Brain microvascular endothelial cell (primary cell): Measurements from ENCODE around the gene TAS2R42.

Experiments used
- DNase-seq: peaks from one replicate; pipeline ENCODE4 v3.0.0-alpha.2; 2020
- H3K27ac ChIP-seq: fragments of 250-450 bp; sonication (Bioruptor Pico); 2 replicates; pipeline ENCODE4 v1.5.1; 2020; ENCODE audit warnings: mild to moderate bottlenecking, moderate library complexity
- H3K27me3 ChIP-seq: fragments of 250-450 bp; sonication (Bioruptor Pico); replicated peaks from 2 replicates; pipeline ENCODE4 v1.5.1; 2020; ENCODE audit warnings: mild to moderate bottlenecking
- H3K36me3 ChIP-seq: fragments of 250-450 bp; sonication (Bioruptor Pico); replicated peaks from 2 replicates; pipeline ENCODE4 v1.5.1; 2020; ENCODE audit warnings: mild to moderate bottlenecking
- H3K4me3 ChIP-seq: 2 replicates; pipeline ENCODE4 v1.5.1; 2011; ENCODE audit warnings: low read depth, mild to moderate bottlenecking, control low read depth, low read length, moderate library complexity
- CTCF ChIP-seq: IDR thresholded peaks from 2 replicates; pipeline ENCODE4 v1.5.1; 2011; ENCODE audit warnings: low read depth, mild to moderate bottlenecking, moderate library complexity, low read length, control low read depth, inconsistent platforms; ENCODE audit errors: missing control alignments
- in situ Hi-C: cut with HindIII; loops from 2 replicates; pipeline ENCODE4 v1.10.0; 2017; ENCODE audit warnings: low sequenced_read_pairs, low pct_ligation_motif_present

The TAS2R42 gene

GRCh38 chr12:11202811-11203210 lies 16.1 kb upstream of the TAS2R42 start:
- Histone ChIP-seq H3K27me3 (no peaks in the 10 kb centered on the region), H3K36me3 (no peaks in the 10 kb centered on the region), H3K4me3 (no peak overlapping the region), H3K27ac (no peak overlapping the region)
- no peak for DNase-seq
- TF ChIP-seq CTCF: no peak
- in situ Hi-C loops: no loop called here

GRCh38 chr12:11183011-11183410 lies 3.7 kb downstream of the TAS2R42 start:
- Histone ChIP-seq H3K36me3 (no peaks in the 10 kb centered on the region), H3K27ac (no peak overlapping the region), H3K27me3 (no peaks in the 10 kb centered on the region), H3K4me3 (no peak overlapping the region)
- TF ChIP-seq CTCF: no peak
- in situ Hi-C loops: no loop called here
- no peak for DNase-seq

DNA sequence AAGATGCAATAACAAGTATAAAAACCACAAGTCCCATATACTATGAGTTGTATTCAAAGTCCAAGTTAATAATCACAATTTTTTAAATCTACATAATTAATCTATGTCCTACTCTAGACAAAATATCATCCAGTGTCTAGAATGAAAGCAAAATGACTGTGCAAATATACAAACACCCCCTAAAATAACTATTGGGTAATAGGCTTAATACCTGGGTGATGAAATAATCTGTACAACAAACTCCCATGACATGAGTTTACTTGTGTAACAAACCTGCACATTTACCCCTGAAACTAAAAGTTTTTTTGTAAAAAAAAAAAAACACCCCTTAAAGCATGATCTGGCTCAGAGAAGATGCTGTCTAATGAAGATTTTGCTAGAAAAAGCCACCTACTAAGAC lies 4.2 kb downstream of the TAS2R42 start:
- no peak for DNase-seq
- Histone ChIP-seq H3K36me3 (no peaks in the 10 kb centered on the region), H3K27me3 (no peaks in the 10 kb centered on the region), H3K27ac (no peak overlapping the region), H3K4me3 (no peak overlapping the region)
- in situ Hi-C loops: no loop called here
- TF ChIP-seq CTCF: no peak

- Histone ChIP-seq H3K27me3 (no peaks in the 10 kb centered on the region), H3K4me3 (no peak overlapping the region), H3K27ac (no peak overlapping the region), H3K36me3 (no peaks in the 10 kb centered on the region)
- no peak for DNase-seq
- in situ Hi-C loops: no loop called here
- TF ChIP-seq CTCF: no peak
Measured at GRCh38 chr12:11178250-11178649, 8.5 kb downstream of the TAS2R42 start.

DNA sequence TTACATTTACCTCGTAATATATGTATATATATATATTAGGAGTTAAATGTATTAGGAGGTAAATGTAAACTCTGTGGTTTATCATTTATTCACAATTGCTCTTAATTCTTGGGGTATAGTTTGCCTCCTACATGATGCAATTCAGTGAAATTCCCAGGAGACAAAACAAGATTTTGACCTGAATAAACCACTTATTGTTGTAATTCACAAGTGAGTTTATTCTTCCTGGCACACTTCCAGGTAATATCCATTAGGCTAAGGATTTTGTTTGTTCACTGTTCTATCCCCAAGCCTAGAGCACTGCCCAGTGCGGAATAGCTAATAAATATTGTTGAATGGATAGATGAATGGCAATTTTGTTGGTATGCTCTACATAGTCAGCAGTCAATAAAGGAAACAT lies 12.7 kb downstream of the TAS2R42 start:
- Histone ChIP-seq H3K36me3 (peaks cover 2% of the 10 kb centered on the region), H3K27ac (no peak overlapping the region), H3K4me3 (no peak overlapping the region), H3K27me3 (no peaks in the 10 kb centered on the region)
- no peak for DNase-seq
- no peak for TF ChIP-seq CTCF
- in situ Hi-C loops: no loop called here

- Histone ChIP-seq H3K27ac (peak overlapping the region; percentile 96), H3K4me3 (peak overlapping the region; percentile 91), H3K36me3 (peaks cover 2% of the 10 kb centered on the region), H3K27me3 (no peaks in the 10 kb centered on the region)
- TF ChIP-seq CTCF: no peak
- peak; percentile 4 for DNase-seq
- in situ Hi-C loops: no loop called here
Measured at GRCh38 chr12:11171969-11172675, 14.6 kb downstream of the TAS2R42 start.
